Limb (tissue), 2 donors: ENCODE data around the gene MASP1.

Experiments
- DNase-seq, 2 donors: peaks; one replicate each; pipeline ENCODE4 v3.0.0-alpha.2; 2016; ENCODE audit errors: extremely low spot score in 2 of 2

Gene MASP1, protein sequence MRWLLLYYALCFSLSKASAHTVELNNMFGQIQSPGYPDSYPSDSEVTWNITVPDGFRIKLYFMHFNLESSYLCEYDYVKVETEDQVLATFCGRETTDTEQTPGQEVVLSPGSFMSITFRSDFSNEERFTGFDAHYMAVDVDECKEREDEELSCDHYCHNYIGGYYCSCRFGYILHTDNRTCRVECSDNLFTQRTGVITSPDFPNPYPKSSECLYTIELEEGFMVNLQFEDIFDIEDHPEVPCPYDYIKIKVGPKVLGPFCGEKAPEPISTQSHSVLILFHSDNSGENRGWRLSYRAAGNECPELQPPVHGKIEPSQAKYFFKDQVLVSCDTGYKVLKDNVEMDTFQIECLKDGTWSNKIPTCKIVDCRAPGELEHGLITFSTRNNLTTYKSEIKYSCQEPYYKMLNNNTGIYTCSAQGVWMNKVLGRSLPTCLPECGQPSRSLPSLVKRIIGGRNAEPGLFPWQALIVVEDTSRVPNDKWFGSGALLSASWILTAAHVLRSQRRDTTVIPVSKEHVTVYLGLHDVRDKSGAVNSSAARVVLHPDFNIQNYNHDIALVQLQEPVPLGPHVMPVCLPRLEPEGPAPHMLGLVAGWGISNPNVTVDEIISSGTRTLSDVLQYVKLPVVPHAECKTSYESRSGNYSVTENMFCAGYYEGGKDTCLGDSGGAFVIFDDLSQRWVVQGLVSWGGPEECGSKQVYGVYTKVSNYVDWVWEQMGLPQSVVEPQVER

DNA sequence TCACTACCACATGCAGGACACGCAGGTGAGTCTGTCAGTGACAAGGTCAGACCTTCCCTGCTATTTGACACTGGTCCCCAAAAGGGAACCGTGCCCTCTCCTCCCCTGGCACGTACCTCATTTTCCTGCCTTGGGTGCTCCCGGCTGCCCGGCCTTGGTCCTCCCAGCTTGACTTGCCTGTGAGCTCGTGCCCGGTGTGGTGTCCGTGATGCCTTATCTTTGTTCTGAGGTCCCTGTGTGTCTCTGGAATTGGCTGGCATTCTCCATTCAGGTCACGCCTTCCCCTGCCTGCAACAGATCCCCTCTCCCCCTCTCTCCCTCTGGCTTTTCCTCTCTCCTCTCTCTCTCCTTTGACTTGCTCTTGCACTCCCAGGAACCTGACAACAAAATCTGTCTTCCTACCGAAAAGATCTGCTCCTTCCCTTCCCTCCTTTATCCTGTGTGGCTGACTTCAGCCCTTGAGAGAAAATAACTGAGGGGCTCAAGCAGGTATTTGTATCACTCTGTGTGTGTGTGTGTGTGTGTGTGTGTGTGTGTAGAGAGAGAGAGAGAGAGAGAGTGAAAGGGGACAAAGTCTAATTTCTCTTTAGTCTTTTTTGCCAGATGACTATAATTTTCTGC, at the start of gene MASP1:
Gene MASP1 (minus strand): TSS at position 226 of the 621 bp plus-strand sequence. CDS start 105 bp downstream, at position 121.
- DNase-seq: peak; percentile 19 to 63

DNA sequence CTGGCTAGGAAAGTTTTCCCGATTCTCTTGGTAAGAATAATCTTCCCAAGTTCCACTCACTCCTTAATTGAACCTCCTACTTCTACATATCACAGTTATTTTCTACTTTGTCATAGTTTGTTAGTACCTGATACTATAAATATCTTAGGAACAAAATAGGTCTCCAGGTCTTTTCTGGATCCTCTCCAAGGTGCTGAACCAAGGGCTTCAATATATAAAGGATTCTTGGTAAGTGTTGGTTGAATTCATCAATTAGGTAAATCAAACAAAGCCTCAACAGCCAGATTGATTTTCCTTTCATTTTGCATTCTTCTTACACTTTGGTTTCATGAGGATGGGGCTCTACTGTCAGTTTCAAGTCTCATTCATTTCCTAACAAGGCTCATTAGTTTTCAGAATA, 49.0 kb upstream of the MASP1 start:
- DNase-seq: no peak

DNA sequence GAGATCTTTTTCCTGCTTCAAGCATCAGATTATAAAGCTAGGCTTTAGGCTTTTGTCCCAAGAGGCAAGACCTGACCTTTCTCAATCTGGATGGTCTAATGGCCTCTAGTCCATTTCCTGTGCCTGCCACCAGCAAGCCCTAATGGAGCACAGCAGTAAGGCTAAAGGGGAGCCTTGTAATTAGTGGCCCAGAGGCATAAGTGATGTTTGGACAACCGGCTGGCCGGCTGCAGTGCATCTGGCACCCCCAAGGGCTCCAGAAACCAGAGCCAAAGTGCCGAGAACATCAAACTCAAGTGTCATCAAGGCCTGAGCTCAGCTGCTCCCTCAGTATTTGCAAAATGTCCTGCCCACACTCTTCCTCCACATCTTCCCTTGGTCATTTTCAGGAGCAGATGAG, 44.8 kb upstream of the MASP1 start:
- no peak for DNase-seq

DNA sequence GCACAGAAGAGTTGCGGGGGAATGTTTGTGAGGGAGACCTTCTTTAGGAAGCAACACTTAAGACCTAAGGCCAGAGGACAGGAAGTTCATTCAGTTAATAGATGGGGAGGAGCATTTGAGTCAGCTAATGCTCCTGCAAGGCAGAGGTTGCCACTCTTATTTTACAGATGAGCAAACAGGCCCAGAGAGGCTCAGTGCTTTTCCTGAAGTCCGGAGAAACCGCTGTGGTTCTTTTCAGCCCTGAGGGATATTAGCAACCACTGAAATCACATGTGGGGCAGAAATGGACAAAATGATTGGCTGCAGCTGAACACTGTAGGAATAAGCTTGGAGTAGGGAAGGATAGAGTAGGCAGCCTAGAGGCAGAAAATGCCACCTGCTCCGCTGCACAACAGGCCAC, 43.4 kb upstream of the MASP1 start:
- DNase-seq: no peak

DNA sequence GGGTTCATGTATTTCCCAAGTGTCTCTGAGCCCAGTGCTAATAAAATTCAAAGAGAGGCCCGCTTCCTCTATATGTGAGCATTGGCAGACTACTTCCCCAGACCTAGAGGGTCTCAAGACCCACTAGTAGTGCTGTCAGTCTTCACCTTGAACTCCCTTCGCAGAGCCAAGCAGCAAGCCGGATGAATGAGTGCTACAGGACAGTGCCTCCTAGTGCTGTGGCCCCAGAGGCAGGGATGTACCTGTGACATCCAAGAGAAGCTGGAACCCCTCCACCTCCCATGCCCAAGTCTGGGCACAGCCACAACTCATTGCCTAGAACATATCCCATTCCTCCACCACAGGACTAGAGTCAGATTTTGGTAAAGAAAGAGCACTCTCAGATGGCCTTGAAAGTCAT, 37.2 kb upstream of the MASP1 start:
- DNase-seq: no peak

DNA sequence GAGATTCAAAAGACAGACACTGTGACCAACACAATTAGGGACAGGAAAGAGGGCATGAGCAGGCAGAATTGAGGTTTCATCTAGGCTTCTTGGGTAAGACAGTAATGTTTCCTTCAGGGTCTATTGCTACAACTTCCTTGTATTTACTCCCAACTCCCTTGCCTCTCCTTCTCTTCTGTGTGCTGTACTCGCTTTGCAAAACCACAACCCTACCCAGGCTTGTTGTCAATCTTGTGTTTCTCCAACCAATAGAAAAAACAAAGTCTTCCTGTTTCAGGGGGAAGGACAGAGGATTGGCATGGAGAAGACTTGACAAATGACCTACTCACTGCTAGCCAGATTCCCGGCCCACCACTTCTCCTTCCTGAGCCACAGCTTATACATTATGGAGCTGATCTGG, 36.3 kb upstream of the MASP1 start:
- DNase-seq: no peak

DNA sequence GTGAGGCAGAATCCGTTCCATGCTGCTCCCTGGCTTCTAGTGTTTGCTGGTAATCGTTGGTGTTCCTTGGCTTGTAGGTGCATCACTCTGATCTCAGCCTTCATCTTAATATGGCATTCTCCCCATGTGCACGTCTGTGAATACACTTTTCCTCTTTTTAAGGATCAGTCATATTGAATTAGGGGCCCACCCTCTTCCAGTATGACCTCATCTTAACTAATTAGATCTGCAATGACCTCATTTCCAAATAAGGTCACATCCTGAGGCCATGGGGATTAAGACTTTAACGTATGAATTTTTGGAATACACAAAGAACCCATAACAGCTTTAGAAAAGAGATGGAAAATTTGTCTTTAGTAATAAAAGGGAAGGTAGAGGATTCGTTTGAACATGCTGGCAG, 34.1 kb upstream of the MASP1 start:
- DNase-seq: no peak

DNA sequence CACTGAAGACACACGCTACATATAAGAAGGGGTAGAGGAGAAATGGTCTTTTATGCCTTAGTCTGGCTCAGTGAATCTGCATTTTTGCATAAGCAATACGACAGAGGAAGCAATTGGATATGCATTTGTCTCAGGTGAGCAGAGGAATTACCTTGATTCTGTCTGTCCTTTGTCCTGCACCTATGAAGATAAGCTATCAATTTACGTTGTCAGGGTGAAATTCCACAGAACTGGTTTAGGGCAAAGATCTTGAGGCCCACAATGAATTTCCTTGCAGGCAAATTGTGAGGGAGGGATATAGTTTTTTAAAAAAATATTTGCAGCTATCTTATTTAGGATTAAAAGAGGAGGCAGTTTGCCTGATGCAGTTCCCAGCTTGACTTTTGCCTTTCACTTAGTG, 31.6 kb upstream of the MASP1 start:
- DNase-seq: no peak

DNA sequence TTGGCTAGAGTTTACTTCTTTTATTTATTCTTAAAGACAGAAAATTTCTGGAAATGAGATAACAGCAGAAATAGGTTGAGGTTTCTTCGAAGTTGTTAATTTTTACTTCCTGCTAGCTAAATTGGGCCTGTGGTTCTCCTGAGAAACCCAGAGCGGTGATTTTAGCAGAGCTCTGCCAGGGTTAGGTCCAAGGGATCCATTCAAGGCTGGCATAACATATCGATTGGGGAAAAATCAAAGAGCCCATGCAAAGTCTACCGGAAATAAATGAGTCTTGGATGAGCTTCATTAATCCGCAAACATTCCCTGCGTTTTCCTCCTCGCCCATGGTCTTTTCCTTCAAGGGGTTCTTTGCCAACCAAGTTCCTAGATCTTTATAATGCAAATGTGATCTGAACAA, 30.8 kb upstream of the MASP1 start:
- DNase-seq: no peak

DNA sequence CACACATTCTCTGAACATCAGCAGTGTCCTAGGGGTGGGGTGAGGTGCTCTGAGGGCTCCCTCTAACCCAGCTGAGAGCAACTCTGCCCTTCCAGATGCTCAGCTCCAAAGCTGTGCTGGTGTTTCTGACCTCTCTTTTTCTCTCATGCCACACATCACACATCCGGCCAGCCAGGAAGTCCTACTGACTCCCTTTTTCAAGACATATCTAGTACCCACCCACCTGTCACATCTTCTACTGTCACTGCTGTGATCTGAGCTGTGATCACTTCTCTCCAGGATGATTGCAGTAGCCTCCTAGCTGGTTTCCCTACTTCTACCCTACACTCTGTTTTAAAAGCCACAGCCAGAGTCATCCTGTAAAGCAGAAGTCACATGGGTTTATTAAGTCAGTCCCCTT, 30.2 kb upstream of the MASP1 start:
- DNase-seq: no peak

DNA sequence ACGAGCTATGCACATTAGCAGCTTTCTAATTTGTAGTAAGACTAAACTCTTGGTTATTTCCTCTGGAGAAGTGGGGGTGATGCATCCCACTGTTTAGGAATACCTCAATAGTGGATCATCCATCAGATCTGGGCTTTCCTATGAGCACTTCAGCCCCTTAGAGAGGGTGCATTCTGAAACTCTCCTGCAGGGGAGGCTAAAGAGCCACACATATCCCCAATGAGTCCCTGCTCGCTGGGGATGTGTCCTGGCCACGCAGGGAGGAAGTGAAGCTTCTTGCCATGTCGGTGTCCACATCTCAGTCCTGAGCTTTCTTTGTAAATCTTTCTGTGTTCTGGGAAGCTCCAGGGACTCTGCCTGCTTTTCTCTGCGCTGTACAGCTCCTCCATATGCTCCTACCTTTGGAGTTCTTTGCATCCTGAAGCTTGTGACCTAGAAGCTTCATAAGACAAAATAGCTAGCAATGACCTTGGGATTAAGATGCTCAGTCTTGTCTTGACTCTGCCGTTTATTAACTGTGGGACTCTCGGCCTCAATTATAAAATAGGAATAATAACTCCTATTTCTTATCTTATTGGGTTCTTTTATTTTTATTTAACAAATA, 28.3 kb upstream of the MASP1 start:
- DNase-seq: peak in 1 of 2 donors; percentile 69

DNA sequence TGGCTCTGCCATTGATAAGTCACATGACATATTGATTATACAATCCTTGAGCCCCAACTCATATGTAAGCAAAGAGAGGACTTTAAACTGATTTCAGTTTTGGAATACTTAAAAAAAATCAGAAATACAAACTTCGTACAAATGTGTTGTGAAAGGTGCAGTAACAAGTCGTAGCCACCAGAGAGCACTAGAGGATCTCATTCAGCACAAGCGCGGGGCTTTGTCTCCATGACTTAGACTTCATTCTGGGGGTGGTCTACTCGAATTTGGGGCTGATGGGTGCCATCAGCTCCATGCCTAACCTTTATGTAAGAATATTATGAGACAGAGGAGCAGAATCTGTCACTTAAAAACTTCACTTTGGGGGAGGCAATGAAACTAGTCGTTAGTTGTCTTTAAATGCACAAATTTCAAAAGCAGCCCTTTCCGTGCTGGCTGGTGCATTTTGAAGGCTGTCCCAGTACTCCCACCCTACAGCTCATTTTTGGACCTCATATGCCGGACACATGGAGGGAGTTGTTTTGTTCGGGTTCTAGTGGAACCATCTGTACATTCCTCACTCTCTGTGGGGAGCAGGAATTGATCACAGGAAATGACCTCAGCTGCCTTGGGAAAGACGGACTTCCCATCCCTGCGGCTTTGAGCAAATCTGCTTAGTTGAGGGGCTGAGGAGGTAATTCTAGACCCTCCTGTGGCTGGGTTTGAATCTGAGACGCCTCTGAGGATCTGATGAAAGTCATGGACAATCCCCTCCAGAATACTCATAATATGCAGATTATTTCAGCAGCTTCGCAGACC, 27.5 kb upstream of the MASP1 start:
- DNase-seq: peak; percentile 64 to 75

DNA sequence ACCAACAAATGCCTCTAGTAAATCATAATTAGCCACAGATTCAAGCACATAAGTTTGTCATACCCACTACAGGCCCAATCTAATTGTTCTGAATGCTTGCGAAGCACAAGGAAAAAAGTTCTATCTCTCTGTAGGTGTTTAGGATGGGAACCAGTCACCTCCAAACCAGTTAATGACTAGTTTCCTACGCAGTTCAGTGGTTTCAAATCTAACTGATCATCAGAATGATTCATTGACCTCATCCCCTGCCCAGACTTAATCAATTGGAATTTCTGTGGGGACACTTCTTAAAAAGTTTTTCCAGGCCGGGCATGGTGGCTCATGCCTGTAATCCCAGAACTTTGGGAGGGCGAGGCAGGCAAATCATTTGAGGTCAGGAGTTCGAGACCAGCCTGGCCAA, 24.3 kb upstream of the MASP1 start:
- no peak for DNase-seq

DNA sequence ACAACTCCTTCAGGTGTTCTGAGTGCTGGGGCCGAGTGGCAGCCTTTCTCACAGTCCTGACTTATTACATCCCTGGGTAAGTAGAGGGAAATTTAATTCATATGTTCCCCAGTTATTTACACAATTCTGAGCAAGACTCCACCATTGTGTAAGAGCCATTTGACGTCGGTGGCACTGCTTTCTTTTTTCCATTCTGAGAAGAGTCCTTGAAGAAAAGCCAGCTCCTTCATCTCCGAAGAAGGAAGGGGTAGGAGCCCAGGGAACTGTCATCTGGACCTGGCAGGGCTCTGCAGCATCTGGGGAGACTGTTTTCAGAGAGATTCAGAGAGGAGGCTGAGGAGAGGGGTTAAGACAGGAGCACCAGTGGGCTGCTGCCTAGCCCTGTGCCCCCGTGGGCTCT, 22.6 kb upstream of the MASP1 start:
- no peak for DNase-seq

DNA sequence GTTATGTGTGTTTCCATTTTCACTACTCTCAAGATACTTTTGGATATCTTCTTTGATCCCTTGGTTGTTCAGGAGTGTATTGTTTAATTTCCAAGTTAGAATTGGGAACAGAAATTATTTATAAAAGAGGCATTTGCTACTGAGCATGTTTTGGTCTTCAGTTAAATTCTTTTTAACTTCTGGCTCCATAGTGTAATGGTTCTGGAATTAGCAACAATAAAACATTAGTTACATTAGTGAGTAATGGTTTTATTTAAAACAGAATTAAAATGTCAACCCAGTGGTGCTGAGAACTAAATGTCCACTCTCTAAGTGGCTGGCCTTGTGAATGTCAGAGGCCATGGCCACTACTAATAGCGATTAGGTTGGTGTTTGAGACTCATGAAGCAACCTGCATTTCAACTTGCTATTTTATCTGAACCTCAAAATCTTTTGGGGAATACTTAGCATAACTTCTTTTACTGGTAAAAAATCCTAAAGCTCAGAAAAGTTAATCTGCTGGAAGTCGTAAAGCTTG, 19.5 kb upstream of the MASP1 start:
- DNase-seq: no peak

DNA sequence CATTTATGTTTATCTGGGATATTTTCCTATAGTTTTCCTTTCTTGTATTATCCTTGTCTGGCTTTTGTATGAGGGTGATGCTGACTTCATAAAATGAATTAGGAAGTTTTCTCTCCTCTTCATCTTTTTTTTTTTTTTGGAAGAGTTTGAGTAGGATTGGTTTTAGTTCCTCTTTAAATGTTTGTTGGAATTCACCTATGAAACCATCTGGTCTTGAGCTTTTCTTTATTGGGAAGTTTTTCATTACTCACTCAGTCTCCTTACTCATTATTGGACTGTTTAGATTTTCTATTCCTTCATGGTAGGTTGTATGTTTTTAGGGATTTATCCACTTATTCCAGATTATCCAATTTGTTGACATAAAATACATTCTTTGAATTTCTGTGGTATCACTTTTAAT, 18.7 kb upstream of the MASP1 start:
- no peak for DNase-seq

DNA sequence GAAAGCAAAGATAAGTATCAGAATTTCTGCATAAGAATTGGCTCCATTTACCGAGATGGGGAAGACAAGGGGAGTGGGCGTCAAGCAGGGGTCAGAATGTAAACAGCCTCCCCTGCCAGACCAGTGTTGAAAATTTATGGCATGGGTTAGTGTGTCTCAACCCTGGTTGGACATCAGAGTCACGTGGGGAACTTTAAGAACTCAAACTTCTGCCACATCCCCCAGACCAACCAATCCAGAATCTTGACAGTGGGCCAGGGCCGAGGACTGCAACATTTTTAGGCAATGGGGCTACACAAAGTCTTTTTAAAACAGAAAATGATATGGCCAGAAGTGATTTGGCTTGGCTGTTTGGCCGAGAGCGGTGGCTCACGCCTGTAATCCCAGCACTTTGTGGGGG, 14.3 kb upstream of the MASP1 start:
- DNase-seq: no peak

DNA sequence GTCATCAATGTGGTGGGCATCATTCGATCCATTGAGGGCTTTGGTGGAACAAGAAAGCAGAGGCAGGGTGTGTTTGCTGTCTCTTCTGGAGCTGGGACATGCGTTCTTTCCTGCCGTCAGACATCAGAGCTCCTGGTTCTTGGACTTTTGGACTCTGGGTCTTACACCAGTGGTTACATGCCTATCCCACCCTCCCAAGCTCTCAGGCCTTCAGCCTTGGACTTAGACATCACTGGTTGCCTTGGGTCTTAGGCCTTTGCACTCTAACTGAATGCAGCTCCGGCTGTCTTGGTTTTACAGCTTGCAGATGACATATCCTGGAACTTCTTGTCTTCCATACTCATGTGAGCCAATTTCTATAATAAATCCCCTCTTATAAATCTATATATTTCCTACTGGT, 8.1 kb upstream of the MASP1 start:
- DNase-seq: no peak

DNA sequence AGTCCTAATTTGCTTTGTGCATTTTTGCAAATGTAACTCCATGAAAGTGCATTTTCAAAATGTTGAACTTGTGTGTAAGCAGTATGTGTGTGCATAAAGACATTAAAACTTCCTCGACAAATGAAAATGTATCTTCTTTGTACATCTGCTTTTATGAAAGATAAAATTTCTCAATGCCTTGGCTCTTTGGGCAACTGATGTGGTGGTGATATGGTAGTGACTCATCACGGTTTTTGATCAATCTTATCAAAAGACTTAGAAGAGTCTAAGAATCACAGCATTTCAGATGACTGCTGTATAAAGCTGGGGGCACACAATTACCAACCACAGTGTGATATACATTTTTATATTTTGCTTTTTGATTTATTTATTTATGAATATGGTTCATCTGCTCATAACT, 5.4 kb upstream of the MASP1 start:
- no peak for DNase-seq

DNA sequence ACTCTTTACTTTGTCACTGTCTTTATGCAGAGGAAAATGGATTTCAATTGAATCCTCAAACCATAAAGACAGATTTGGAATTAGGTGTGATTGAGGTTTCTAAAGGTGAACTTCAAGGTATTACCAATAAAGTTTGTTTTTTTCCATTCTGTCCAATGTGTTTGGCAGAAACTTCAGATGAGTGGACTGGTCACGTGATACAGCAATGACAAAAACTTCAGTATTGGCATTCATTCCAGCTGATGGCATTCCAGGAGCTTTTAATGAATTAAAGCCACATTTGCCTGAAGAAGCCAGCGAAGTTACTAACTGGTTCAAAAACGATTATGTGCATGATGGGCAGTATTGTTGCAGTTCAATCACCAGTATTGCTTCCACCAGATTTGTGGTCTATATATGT, 4.5 kb upstream of the MASP1 start:
- no peak for DNase-seq
